CD4-positive, alpha-beta T cell (primary cell): ENCODE results near the gene TMEFF2. TPM values are rescaled to one million over a fixed set of nuclear protein-coding genes. Genes with fewer than 3 reads are reported as not detected.
A peak's percentile ranks its signal among the peaks of the same experiment; 100 is the strongest.

ENCODE experiments used
- ATAC-seq: fragments of 200-7000 bp; cut with Tn5 transposase; one replicate; pipeline ENCODE4 v1.10.0; 2022; ENCODE audit warnings: mild to moderate bottlenecking; ENCODE audit not compliant: poor library complexity
- CTCF ChIA-PET: fragments of 350-600 bp; sonication (Branson Sonifier 250); formaldehyde crosslinking; loops from one replicate; lab custom pipeline; 2021; ENCODE audit warnings: antibody characterized with exemption, inconsistent platforms; lab: Charles Lee
- POLR2A ChIA-PET: fragments of 350-600 bp; sonication (Branson Sonifier 250); formaldehyde crosslinking; loops from one replicate; lab custom pipeline; 2021; ENCODE audit warnings: antibody characterized with exemption, inconsistent platforms; lab: Charles Lee
- DNase-seq, 14 experiments: peaks; one replicate each; pipeline ENCODE4 v3.0.0-alpha.2; 2013 to 2020; ENCODE audit warnings: mixed read lengths in 2 of 14
- H3K27ac ChIP-seq, 2 donors: one replicate each; pipeline versions ENCODE4 v1.5.1 to v1.7.0; 2013; ENCODE audit warnings: low read length in 2 of 2, low read depth in 1 of 2, mild to moderate bottlenecking in 1 of 2
- H3K27me3 ChIP-seq, 2 experiments: 1 replicate in 1 of 2; 2 replicates in 1 of 2; pipeline versions ENCODE4 v1.6.1 to v1.7.0; 2013; ENCODE audit warnings: low read length in 2 of 2, control low read depth in 1 of 2, mild to moderate bottlenecking in 1 of 2, moderate library complexity in 1 of 2; ENCODE audit not compliant: insufficient read depth in 2 of 2, control insufficient read depth in 1 of 2
- H3K36me3 ChIP-seq: one replicate; pipeline ENCODE4 v1.6.1; 2013; ENCODE audit warnings: low read length, control low read depth; ENCODE audit not compliant: insufficient read depth
- H3K4me1 ChIP-seq: one replicate; pipeline ENCODE4 v1.6.1; 2013; ENCODE audit warnings: low read length, control low read depth; ENCODE audit not compliant: insufficient read depth
- H3K4me3 ChIP-seq: one replicate; pipeline ENCODE4 v1.5.1; 2013; ENCODE audit warnings: mild to moderate bottlenecking, low read length, moderate library complexity
- H3K9me3 ChIP-seq, 2 experiments: 1 replicate in 1 of 2; 2 replicates in 1 of 2; pipeline versions ENCODE4 v1.6.1 to v1.7.0; 2013; ENCODE audit warnings: low read length in 2 of 2, mild to moderate bottlenecking in 2 of 2, control low read depth in 1 of 2, moderate library complexity in 1 of 2; ENCODE audit not compliant: control insufficient read depth in 1 of 2, insufficient read depth in 1 of 2
- H3K27ac Mint-ChIP-seq: one replicate; pipeline ENCODE4 v1.8.0; 2020; ENCODE audit warnings: mixed read lengths
- H3K27me3 Mint-ChIP-seq: one replicate; pipeline ENCODE4 v1.8.0; 2021; ENCODE audit warnings: mixed read lengths
- H3K36me3 Mint-ChIP-seq: one replicate; pipeline ENCODE4 v1.8.0; 2021; ENCODE audit warnings: low read depth, mixed read lengths
- H3K4me1 Mint-ChIP-seq: one replicate; pipeline ENCODE4 v1.8.0; 2021; ENCODE audit warnings: low read depth, mixed read lengths
- H3K4me3 Mint-ChIP-seq: one replicate; pipeline ENCODE4 v1.8.0; 2020; ENCODE audit warnings: mild to moderate bottlenecking, mixed read lengths
- H3K9me3 Mint-ChIP-seq: one replicate; pipeline ENCODE4 v1.8.0; 2020; ENCODE audit warnings: mixed read lengths
- CTCF ChIP-seq: fragments of 200-600 bp; IDR thresholded peaks from one replicate; pipeline ENCODE4 v1.8.0; 2022; ENCODE audit warnings: antibody characterized with exemption, mild to moderate bottlenecking
- intact Hi-C, 2 experiments: fragments of 100-400 bp; cut with DNase I in 1 of 2; cut with micrococcal nuclease in 1 of 2; formaldehyde crosslinking; loops; one replicate each; pipeline versions ENCODE4 v1.15.1 to v1.9.0; 2023 to 2025; cut with DNase I, micrococcal nuclease
- polyA plus RNA-seq, 2 donors: library from polyadenylated mRNA; unstranded; fragments of 120-200 nt; gene quantifications; one replicate each; pipeline ENCODE4 v1.2.1, GENCODE V29; 2013
- total RNA-seq, 174 experiments: library from RNA in 2 of 174; stranded (reverse) in 2 of 174; gene quantifications; one replicate each; pipeline ENCODE4 v1.2.3 and lab custom pipeline; 2021 to 2026

Gene TMEFF2
- not detected for total RNA-seq
- polyA plus RNA-seq (2013, experiment 1 of 2) = not detected
- 0.38 TPM for polyA plus RNA-seq (2013, experiment 2 of 2)
- 0 to 0.17 (median 0) reads per million in 172 experiments for total RNA-seq (lab: John Stamatoyannopoulos, UW)

DNA sequence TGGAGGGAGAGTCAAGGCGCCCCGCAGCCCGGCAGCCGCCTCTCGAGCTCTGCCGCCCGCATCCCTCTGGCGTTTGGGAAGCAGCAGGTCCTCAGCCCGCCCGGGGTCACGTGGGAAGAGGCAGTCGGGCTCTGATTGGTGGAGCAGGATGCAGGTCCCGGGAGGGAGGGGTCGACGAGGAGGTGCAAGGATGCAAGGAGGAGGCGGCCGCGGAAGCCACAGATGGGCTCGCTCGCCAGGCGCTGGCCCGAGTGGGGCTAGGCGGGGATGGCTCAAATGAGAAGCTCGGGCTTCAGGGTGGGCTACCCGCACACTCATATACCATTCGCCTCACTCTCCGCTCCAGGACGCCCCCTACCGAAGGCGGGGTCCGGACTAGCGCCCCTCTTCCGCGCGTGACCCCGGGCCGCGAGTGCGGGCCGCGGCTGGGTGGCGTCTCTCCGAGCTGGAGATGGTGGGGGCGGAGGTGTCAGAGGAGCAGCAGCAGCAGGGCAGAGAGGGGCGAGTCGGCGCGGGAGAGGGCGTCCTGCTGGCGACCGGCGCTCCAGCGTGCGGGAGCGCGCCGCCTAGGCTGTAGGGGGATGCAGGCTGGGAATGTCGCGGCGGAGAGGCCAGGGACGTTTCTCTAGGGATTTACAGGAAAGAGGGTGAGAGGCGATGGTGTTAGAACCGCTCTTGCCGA, at the start of gene TMEFF2:
Gene TMEFF2 (minus strand): TSS at position 68 of the 682 bp plus-strand sequence. CDS start 409 bp downstream, outside the sequence.
- Histone ChIP-seq H3K4me1 (peaks cover 28% of the 10 kb centered on the region), H3K9me3 (peaks cover 0 to 16% of the 10 kb centered on the region in 2 experiments), H3K27ac (no peak within 1 kb of the TSS), H3K36me3 (no peaks in the 10 kb centered on the region), H3K27me3 (peaks cover 46 to 85% of the 10 kb centered on the region in 2 experiments), H3K4me3 (peak within 1 kb of the TSS; percentile 40)
- Mint-ChIP-seq H3K9me3 (no peaks in the 10 kb centered on the region), H3K4me1 (peaks cover 37% of the 10 kb centered on the region), H3K36me3 (no peaks in the 10 kb centered on the region), H3K4me3 (peak within 1 kb of the TSS; percentile 62), H3K27me3 (peaks cover 92% of the 10 kb centered on the region), H3K27ac (no peak within 1 kb of the TSS)
- peak; percentile 48 for ATAC-seq
- ChIA-PET CTCF (interaction anchor here (1.5 kb wide), 1 partner anchor 32 kb away, joined by 3 read pairs; no protein-coding TSS in a partner anchor), POLR2A (interaction anchor here (0.9 kb wide), 1 partner anchor 519 kb away, joined by 3 read pairs; no protein-coding TSS in a partner anchor)
- intact Hi-C loops = no loop called here
- no peak for TF ChIP-seq CTCF
- peak in 10 of 14 experiments; percentile 2 to 47 (median 16) for DNase-seq

DNA sequence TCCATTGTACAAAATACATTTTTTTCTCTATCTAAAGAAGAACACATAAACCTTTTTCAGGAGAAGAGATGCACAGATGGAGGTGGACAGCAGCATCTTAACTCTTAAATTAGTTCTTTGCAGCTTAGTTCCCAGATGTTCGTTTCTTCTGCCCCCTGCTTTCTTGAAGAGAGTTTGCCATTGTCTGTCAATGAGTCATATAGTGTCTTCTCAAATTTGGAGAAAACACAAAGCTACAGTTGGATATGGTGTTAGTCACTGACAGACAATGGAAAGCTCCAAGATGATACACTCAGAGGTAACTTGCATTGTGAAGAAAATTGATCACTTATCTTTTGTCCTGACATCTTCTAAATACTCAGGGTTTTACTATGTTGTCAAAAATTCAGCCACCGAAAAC, 48.8 kb upstream of the TMEFF2 start:
- Histone ChIP-seq H3K36me3 (no peaks in the 10 kb centered on the region), H3K27ac (no peak overlapping the region), H3K9me3 (no peaks in the 10 kb centered on the region), H3K4me3 (no peak overlapping the region), H3K27me3 (no peaks in the 10 kb centered on the region), H3K4me1 (no peaks in the 10 kb centered on the region)
- ATAC-seq (no peak), DNase-seq (no peak)
- no peaks in the 10 kb centered on the region for H3K27me3 Mint-ChIP-seq
- no peak overlapping the region for H3K27ac Mint-ChIP-seq
- H3K4me1 Mint-ChIP-seq = no peaks in the 10 kb centered on the region
- H3K4me3 Mint-ChIP-seq = no peak overlapping the region
- intact Hi-C loops = no loop called here
- ChIA-PET CTCF (no interaction called here), POLR2A (no interaction called here)
- no peaks in the 10 kb centered on the region for H3K36me3 Mint-ChIP-seq
- TF ChIP-seq CTCF = no peak
- no peaks in the 10 kb centered on the region for H3K9me3 Mint-ChIP-seq

DNA sequence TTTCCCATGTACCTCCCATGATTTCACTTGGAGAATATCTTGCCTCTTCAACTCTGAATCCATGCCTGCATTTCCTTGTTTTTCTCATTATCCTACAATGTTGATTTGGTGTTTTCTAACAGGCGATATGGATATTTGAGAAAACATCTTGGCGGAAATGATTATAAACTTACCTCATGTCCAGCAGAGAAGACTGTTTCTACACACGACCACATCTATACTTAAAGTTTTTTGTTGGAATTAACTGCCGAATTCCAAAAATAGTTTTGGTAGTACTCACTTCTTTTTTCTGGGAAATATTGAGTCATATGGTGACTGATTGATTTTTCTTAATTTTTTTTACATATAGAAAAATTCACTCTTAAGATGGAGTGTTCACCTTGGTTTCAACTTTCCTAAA, 41.4 kb upstream of the TMEFF2 start:
- no peaks in the 10 kb centered on the region for H3K4me1 Mint-ChIP-seq
- Histone ChIP-seq H3K4me3 (no peak overlapping the region), H3K4me1 (no peaks in the 10 kb centered on the region), H3K27ac (no peak overlapping the region), H3K36me3 (no peaks in the 10 kb centered on the region), H3K9me3 (no peaks in the 10 kb centered on the region), H3K27me3 (no peaks in the 10 kb centered on the region)
- intact Hi-C loops = no loop called here
- H3K36me3 Mint-ChIP-seq = no peaks in the 10 kb centered on the region
- ChIA-PET CTCF (no interaction called here), POLR2A (no interaction called here)
- no peak overlapping the region for H3K4me3 Mint-ChIP-seq
- H3K27ac Mint-ChIP-seq = no peak overlapping the region
- DNase-seq (no peak), ATAC-seq (no peak)
- H3K9me3 Mint-ChIP-seq = no peaks in the 10 kb centered on the region
- no peak for TF ChIP-seq CTCF
- no peaks in the 10 kb centered on the region for H3K27me3 Mint-ChIP-seq
